ENCODE data around the gene KRT79.

The KRT79 gene

GRCh38 chr12:52817003-52817698, 17.0 kb downstream of the KRT79 start:
- TF ChIP-seq CTCF (IDR thresholded peaks at IDR 0.05; ENCODE audit: extremely low read depth, missing control alignments) = no peak
- no peak for DNase-seq (ENCODE audit: low spot score)

- DNase-seq (ENCODE audit: low spot score) = no peak
- TF ChIP-seq CTCF (IDR thresholded peaks at IDR 0.05; ENCODE audit: extremely low read depth, missing control alignments) = no peak
Observed at GRCh38 chr12:52815676-52816588, 18.2 kb downstream of the KRT79 start.

DNA sequence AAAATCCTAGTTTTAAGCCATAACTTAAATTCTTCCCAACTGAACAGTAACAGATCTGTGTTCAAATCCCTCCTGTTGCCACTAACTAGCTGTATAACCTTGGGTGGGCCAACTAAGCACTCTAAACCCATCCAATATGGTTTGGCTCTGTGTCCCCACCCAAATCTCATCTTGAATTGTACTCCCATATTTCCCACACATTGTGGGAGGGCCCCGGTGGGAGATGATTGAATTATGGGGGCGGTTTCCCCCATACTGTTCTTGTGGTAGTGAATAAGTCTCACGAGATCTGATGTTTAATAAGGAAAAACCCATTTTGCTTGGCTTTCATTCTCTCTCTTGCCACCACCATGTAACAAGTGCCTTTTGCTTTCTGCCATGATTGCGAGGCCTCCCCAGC, 18.9 kb downstream of the KRT79 start:
- no peak for DNase-seq (ENCODE audit: low spot score)

DNA sequence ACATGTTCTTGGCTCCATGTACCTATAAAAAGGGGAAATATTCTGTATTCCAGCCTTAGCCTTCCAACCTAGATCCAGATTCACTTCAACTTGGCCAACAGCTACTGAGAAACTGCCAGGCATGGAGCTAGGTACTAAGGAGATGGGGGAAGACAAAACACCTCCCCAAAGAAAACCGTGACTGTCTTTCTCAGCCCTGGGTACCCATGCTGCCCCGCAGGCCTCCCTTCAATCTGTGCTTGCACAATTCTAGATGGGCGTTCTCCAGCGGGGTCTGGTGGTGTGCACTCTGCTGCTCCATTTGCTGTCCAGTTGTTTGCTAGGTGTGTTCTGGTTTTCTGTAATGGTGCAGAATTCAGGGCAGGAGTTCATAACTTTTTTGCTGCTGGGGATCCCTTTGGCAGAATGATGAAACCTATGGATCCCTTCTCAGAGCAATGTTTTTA, 19.4 kb downstream of the KRT79 start:
- DNase-seq (ENCODE audit: low spot score) = no peak
- no peak for TF ChIP-seq CTCF (IDR thresholded peaks at IDR 0.05; ENCODE audit: extremely low read depth, missing control alignments)

More for the DNA sequence above, 18.9 kb downstream of the KRT79 start:
- no peak for TF ChIP-seq CTCF (IDR thresholded peaks at IDR 0.05; ENCODE audit: extremely low read depth, missing control alignments)

GRCh38 chr12:52813885-52814709, 20.0 kb downstream of the KRT79 start, which contains the start of gene KRT4:
Gene KRT4, minus strand, starts transcription at chr12:52814116. Its CDS starts 58 bp downstream, at chr12:52814058.
- DNase-seq (ENCODE audit: low spot score) = no peak
- TF ChIP-seq CTCF (IDR thresholded peaks at IDR 0.05; ENCODE audit: extremely low read depth, missing control alignments) = no peak

DNA sequence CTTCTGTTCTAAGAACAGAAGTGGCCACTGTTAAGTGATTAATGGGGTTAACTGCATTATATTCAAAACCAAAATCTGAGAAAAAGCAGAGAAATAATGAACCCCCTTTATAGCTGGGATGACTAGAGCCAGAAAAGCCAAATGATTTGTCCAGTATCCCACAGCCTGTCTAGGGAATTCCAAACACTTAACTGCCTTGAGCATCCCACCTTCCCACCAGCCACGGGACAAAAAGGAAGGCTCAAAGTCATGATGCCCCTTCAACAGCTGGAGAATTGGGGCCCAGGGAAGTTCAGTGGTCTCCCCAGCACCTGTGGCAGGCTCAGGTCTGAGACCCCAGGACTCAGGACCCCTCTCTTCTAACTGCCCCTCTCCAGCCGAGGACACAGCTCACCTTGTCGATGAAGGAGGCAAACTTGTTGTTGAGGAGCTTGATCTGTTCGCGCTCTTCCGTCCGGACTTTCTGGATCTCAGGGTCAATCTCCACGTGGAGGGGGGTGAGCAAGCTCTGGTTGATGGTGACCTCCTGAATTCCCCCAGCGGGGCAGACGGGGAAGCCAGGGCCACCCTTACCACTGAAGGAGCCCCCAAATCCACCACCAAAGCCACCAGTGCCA, 20.8 kb downstream of the KRT79 start:
- no peak for DNase-seq (ENCODE audit: low spot score)
- TF ChIP-seq CTCF (IDR thresholded peaks at IDR 0.05; ENCODE audit: extremely low read depth, missing control alignments) = no peak

Measured in GM20000 (cell line).